ENCODE results near the gene ITGAV. TPM values are rescaled to one million over a fixed set of nuclear protein-coding genes. Genes with fewer than 3 reads are reported as not detected.

The ITGAV gene
- total RNA-seq, 1 experiment from 2014 or later = 71.6 TPM

DNA sequence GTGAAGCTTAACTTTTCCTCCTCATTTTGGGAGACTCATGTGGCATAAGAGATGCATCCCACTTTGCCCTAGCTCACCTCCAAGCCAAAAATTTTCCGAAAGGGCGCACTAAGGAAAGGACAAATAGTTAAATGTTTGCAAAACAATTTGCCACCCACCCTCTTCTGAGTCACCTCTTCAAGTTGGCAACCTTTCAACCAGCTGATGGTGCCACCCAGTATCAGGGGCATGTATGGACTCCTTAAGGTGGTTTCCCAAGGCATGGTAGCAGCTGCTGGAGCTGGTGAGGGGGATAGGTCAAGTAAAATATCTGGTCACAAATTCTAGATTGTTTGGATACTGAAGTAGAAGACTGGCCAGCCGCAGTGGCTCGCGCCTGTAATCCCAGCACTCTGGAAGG is 17.2 kb upstream of the ITGAV start:
- DNase-seq (ENCODE audit: extremely low read depth, low read depth) = no peak

- DNase-seq (ENCODE audit: extremely low read depth, low read depth) = no peak
Observed at GRCh38 chr2:186573531-186573930, 16.3 kb upstream of the ITGAV start.

DNA sequence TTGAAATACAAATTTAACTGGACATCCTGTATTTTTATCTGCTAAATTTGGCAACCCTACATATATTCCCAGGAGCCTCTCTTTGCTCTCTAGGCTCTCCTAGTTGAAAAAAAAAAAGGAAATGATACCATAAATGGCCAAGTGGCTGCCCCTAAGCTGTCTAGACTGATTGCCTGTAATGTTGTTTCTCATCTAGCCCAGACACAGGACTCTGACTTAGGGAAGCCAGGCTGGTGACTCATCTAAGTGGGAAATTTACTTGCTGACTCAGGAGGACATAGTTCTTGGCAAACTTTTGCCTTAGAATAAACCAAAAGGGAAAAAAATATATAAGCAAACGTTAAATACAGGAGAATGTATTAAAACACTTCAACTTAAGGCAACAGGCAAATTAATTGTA is 14.6 kb upstream of the ITGAV start:
- peak; percentile 58 for DNase-seq (ENCODE audit: extremely low read depth, low read depth)

- no peak for DNase-seq (ENCODE audit: extremely low read depth, low read depth)
Observed at GRCh38 chr2:186575856-186576255, 14.0 kb upstream of the ITGAV start.

DNA sequence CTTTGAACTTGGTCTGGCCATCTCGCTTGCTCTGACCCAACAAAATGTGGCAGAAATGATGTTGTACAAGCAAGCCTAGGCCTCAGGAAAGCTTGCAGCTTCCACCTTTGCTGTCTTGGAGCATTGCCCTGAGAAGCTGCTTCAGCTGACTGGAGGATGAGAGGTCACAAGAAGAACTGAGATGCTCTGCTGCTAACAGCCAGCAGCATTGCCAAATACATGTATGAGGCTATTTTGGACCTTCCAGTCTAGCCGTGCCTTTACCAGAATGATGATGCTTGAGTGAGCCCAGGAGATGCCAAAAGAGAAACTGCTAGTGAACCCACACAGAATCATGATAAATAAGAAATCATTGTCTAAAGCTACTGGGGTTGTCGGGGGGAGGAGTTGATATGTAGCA is 13.2 kb upstream of the ITGAV start:
- no peak for DNase-seq (ENCODE audit: extremely low read depth, low read depth)

- no peak for DNase-seq (ENCODE audit: extremely low read depth, low read depth)
Observed at GRCh38 chr2:186582698-186583097, 7.2 kb upstream of the ITGAV start.

DNA sequence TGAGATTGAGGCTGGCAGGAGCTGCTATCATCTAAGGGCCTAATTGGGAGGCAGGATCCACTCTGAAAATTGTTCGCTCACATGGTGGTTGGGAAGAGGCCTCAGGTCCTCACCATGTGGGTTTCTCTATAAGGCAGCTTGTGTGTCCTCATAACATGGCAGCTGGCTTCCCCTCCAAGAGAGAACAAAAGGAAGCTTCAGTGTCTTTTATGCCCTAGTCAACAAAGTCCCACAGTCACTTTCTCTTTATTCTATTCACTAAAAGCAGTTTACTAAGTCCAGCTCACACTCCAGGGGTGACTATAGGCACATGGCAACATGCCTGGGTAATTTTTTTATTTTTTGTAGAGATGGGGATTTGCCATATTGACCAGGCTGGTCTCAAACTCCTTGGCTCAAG is 5.8 kb upstream of the ITGAV start:
- DNase-seq (ENCODE audit: extremely low read depth, low read depth) = no peak

GRCh38 chr2:186588421-186588820 is 1.4 kb upstream of the ITGAV start:
- DNase-seq (ENCODE audit: extremely low read depth, low read depth) = no peak

GRCh38 chr2:186588940-186589611 is 780 bp upstream of the ITGAV start:
- DNase-seq (ENCODE audit: extremely low read depth, low read depth) = no peak

DNA sequence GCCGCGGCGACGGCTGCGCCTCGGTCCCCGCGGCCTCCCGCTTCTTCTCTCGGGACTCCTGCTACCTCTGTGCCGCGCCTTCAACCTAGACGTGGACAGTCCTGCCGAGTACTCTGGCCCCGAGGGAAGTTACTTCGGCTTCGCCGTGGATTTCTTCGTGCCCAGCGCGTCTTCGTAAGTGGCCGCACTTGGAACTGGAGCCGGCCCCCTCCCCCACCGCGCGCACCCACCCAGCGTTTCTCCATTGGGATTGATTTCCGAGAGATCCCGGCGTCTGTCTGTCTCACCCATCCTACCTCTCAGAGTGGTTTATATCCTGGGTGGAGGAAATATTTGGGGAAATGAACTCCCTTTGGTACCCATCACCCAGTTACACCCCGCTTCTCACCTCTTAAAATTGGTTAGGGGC is 498 bp downstream of the ITGAV start:
- no peak for DNase-seq (ENCODE audit: extremely low read depth, low read depth)

DNA sequence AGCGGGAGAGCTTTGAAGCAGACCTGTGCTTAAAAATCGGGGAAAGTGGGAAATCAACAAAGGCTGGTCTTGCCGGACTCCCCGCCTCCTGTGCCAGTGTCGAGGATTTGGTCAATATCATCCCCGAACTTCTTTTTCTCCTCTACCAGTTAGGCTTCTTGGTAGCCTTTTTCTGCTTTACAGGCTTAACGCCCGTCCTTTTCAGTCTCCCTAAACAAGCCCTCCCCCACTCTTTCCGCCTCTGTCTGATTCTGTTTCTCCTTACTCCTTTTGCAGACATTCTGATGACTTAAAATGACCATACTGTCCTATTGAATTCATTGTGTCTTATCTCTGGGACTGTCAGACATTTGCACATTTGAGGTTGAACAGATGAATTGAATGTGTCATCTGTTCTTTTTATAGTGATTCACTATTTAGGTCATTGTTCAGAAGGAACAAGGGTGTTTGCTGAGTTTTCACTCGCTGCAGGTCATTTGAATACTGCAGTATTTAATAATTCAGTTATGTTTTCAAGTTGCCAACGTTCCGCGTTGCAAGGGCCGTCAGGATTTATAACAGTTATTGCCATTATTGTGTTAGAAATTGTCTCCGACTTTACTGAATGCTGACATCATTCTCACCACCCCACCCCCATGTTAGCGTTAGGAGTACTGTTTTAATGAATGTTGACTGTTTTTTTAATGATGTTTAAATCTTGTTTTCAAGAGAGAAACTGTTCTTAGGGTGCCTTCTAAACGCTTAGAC is 1.1 kb downstream of the ITGAV start:
- peak; percentile 26 for DNase-seq (ENCODE audit: extremely low read depth, low read depth)

DNA sequence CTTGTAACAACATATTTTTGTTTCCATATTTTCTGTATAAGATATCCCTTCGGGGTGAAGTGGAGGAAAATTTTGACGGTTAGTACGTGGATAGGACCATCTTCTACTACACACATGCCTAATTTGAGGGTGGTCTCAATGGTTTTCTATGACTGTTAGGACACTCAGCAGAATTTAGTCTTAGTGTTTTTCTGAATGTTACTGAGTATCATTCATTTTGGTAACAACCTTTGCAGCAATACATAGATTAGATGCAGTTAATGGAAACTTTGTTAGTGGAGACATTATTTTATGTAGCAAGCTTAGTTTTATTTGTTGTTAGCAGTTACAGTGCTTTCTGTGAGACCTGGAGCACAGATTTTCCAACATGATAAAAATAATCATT is 1.6 kb downstream of the ITGAV start:
- DNase-seq (ENCODE audit: extremely low read depth, low read depth) = no peak

DNA sequence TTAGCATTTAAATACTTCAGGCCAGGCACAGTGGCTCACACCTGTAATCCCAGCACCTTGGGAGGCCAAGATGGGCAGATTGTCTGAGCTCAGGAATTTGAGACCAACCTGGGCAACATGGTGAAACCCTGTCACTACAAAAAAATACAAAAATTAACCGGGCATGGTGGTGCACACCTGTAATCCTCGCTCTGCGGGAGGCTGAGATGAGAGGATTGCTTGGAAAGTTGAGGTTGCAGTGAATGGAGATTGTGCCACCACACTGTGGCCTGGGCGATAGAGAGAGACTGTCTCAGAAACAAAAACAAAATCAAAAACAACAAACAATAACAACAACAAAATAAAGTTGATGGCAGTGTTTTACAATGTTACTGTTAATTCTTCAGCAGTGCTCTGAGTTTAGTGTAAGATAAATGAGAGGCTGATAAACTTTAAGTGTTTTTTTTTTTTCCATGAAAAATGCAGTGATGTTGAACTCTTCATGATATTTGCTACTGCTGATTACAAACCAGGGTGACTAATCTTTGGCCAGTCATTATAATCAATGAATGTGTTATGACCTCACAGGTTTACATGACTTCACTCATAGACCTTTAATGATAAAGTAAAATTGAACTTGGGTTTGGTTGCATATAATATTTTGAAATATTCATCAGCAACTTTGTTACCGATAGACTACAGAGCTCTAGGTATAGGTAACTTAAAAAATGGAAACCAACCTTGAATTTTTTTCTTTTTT is 2.5 kb downstream of the ITGAV start:
- DNase-seq (ENCODE audit: extremely low read depth, low read depth) = no peak

DNA sequence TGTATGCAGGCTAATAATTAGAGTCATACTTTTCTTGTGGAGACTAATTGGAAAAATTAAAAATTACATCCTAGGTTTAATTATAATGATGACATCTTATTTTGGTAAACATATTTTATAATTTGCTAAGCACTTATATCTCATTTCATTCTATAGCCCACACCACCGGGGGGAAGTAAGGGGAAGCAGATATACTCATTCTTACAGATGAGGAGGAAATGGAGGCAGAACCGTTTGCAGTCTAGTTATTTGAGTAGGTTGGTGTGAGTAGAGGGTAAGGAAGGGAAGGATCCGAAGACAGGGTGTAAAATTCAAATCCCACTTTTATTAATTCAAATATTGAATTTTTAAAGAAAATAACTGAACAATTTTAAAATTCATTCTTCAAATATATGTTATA is 3.7 kb downstream of the ITGAV start:
- DNase-seq (ENCODE audit: extremely low read depth, low read depth) = no peak

DNA sequence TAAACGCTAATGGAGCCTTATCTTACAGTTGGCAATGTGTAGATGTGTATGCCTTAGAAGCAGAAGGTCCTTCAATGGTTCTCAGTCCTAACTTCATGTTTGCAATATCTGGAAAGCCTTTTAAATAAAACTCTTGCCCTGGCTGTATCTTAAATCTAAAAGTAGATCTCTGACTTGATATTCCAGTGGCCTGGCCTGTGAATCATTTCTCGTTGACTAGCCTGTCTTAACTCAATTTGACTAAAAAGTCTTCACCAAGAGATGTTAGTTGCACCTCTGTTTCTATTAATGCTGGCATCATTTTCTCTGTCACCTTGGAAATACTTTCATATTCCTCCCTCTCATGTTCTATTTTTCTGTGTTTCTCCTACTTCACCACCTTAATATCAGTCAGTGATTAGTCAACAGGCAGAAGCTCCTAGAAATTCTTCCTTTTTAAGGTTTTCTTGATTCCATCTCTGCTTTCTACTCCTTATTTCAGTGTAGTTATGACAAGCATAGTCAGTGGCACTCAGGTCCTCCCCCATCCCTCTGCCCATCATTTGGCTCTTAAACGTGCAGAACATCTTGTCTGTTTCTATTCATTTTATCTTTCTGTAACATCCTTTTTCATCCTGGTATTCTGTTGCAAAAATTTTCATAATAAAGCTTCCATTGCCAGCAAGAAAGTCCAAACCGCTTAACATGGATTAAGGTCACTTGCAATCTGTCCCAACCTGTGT is 4.3 kb downstream of the ITGAV start:
- DNase-seq (ENCODE audit: extremely low read depth, low read depth) = no peak

DNA sequence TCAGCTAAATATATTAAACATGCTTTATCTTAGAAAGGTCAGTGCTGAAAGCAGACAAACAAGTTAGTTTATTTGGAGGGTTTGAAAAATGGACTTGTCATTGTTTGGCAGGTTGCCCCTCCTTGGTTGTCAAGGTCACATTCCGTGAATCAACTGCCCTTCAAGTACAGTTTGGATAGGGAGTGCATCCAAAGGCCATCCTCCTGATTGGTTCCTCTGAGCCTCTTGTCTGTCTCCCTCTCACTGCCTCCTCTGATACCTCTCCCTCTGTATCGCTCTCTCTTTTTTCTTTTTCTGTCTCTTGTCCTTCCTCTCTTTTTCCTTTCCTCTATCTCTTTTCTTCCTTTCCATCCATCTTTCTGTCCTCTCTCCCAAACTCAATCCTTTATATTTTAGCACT is 5.4 kb downstream of the ITGAV start:
- no peak for DNase-seq (ENCODE audit: extremely low read depth, low read depth)

GRCh38 chr2:186599186-186599778 is 9.4 kb downstream of the ITGAV start:
- DNase-seq (ENCODE audit: extremely low read depth, low read depth) = no peak

DNA sequence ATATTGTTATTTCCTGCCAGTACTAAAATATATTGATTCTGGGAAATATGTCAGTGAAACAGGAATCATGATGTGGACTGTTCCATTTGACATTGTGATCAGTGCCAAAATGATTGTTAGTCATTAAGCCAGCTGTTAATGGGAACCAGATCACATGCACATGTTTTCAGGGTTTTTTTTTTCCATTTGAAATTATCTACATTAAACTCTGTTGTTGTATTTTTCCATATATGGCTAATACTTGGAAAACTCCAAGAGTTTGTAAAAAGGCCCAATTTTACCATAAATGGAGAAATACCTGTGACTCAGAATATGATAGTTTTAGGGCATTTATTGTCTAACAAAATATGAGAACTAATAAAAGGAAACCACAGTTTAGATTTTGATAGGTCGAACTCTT is 13.4 kb downstream of the ITGAV start:
- DNase-seq (ENCODE audit: extremely low read depth, low read depth) = no peak

- DNase-seq (ENCODE audit: extremely low read depth, low read depth) = no peak
Observed at GRCh38 chr2:186605041-186605440, 15.2 kb downstream of the ITGAV start.

DNA sequence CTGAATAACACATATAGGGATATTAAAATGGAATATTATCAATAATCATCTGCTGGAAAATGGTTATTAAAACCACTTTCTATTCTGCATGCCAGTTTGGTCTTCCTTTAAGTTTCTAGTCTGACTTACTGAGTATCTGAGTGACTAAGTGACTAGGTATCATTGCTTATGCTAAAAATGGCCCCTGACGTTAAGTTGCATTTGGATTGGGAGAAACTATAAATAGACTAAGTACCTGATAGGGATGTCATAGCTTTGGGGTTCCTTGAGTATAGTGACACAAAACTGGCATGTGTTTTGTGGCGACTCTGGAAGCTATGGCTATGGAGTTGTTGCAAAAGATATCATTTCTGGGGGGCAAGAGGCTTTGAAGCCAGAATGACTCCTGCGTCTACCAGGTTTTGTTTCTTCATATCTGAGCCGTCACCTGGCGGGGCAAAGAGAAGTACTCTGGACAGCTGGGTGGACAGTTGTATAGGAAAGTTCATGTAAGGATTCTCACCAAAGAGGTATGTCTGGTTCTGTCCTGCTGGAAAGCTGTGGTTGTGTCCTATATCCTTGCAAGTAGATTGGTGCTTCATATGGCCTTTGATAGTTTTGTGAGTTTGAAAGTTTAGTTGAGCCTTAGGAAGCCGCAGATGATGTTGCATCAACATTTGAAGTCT is 17.9 kb downstream of the ITGAV start:
- no peak for DNase-seq (ENCODE audit: extremely low read depth, low read depth)

Data from NCI-H460 (cell line).